PC-3 (cell line): Measurements from ENCODE around the gene ZSCAN32.

Experiments
- EZH2 ChIP-seq: fragments of 300-600 bp; sonication (generic); IDR thresholded peaks from one replicate; pipeline ENCODE4 v1.6.1; 2017; ENCODE audit warnings: antibody characterized with exemption, mild to moderate bottlenecking, low read length; ENCODE audit not compliant: unreplicated experiment
- EZH2phosphoT487 ChIP-seq: fragments of 300-600 bp; sonication (generic); IDR thresholded peaks from 2 replicates; pipeline ENCODE4 v1.6.1; 2018; ENCODE audit warnings: mild to moderate bottlenecking, antibody characterized with exemption, low read length, borderline replicate concordance
- TF ChIP-seq, protein P1 (sequence below): fragments of 300-600 bp; sonication (generic); conservative IDR thresholded peaks from 2 replicates; pipeline ENCODE4 v1.5.1; 2017; ENCODE audit warnings: antibody characterized with exemption, low read depth, mild to moderate bottlenecking, low read length

DNA sequence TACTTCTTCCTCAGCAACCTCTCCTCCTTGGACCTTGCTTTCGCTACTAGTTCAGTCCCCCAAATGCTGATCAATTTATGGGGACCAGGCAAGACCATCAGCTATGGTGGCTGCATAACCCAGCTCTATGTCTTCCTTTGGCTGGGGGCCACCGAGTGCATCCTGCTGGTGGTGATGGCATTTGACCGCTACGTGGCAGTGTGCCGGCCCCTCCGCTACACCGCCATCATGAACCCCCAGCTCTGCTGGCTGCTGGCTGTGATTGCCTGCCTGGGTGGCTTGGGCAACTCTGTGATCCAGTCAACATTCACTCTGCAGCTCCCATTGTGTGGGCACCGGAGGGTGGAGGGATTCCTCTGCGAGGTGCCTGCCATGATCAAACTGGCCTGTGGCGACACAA lies 44.7 kb downstream of the ZSCAN32 start:
- TF ChIP-seq EZH2phosphoT487 (no peak), EZH2 (no peak)
- TF ChIP-seq, protein P1, sequence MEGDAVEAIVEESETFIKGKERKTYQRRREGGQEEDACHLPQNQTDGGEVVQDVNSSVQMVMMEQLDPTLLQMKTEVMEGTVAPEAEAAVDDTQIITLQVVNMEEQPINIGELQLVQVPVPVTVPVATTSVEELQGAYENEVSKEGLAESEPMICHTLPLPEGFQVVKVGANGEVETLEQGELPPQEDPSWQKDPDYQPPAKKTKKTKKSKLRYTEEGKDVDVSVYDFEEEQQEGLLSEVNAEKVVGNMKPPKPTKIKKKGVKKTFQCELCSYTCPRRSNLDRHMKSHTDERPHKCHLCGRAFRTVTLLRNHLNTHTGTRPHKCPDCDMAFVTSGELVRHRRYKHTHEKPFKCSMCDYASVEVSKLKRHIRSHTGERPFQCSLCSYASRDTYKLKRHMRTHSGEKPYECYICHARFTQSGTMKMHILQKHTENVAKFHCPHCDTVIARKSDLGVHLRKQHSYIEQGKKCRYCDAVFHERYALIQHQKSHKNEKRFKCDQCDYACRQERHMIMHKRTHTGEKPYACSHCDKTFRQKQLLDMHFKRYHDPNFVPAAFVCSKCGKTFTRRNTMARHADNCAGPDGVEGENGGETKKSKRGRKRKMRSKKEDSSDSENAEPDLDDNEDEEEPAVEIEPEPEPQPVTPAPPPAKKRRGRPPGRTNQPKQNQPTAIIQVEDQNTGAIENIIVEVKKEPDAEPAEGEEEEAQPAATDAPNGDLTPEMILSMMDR = peak; percentile 17; the same call in 1 of the 2 replicates
